Sigmoid colon (tissue), 4 donors: ENCODE results near the gene ESR2.

Experiments
- CTCF ChIP-seq, 4 experiments: fragments of 450-650 bp in 3 of 4; fragments of 200-600 bp in 1 of 4; IDR thresholded peaks; one replicate each; pipeline ENCODE4 v1.5.1; 2016 to 2019; ENCODE audit warnings: antibody characterized with exemption in 4 of 4, mild to moderate bottlenecking in 3 of 4, moderate library complexity in 2 of 4
- EP300 ChIP-seq, 4 donors: sonication (generic); formaldehyde crosslinking; IDR thresholded peaks; one replicate each; pipeline ENCODE4 v1.6.1; 2017; ENCODE audit warnings: antibody characterized with exemption in 4 of 4
- POLR2A ChIP-seq, 2 donors: fragments of 450-650 bp; IDR thresholded peaks; one replicate each; pipeline ENCODE4 v1.6.1; 2016; ENCODE audit warnings: antibody characterized with exemption in 2 of 2, mild to moderate bottlenecking in 2 of 2, moderate library complexity in 2 of 2
- POLR2AphosphoS5 ChIP-seq, 4 donors: sonication (generic); formaldehyde crosslinking; IDR thresholded peaks; one replicate each; pipeline ENCODE4 v1.6.1; 2017; ENCODE audit warnings: antibody characterized with exemption in 4 of 4

- TF ChIP-seq CTCF (IDR thresholded peaks at IDR 0.05) (no peak), POLR2A (IDR thresholded peaks at IDR 0.05) (no peak), EP300 (IDR thresholded peaks at IDR 0.05) (no peak), POLR2AphosphoS5 (IDR thresholded peaks at IDR 0.05) (no peak)
Observed at GRCh38 chr14:64220056-64220455, 74.1 kb downstream of the ESR2 start.
